ENCODE measurements around the gene CNTN1. TPM values are rescaled to one million over a fixed set of nuclear protein-coding genes. Genes with fewer than 3 reads are reported as not detected.

CNTN1 gene
- total RNA-seq, 4 donors from 2014 or later = 44.2 to 65.6 (median 57.6) TPM

GRCh38 chr12:41055875-41056577, 363.8 kb downstream of the CNTN1 start:
- Histone ChIP-seq H3K4me1 (peaks cover 0 to 10% (median 6%) of the 10 kb centered on the region in 4 donors), H3K4me3 (no peak overlapping the region), H3K9me3 (no peaks in the 10 kb centered on the region), H3K27me3 (no peaks in the 10 kb centered on the region), H3K36me3 (no peaks in the 10 kb centered on the region), H3K27ac (replicated peaks in 1 of 4) (no peak overlapping the region)
- intact Hi-C loops (cut with DNase I) = no loop called here
- 67% methylated on average over 3 of the region's 3 CpGs for WGBS
- DNase-seq (ENCODE audit: extremely low spot score) = no peak
- no peak for TF ChIP-seq POLR2A (IDR thresholded peaks at IDR 0.05; ENCODE audit: low read depth)
- TF ChIP-seq, protein P1, sequence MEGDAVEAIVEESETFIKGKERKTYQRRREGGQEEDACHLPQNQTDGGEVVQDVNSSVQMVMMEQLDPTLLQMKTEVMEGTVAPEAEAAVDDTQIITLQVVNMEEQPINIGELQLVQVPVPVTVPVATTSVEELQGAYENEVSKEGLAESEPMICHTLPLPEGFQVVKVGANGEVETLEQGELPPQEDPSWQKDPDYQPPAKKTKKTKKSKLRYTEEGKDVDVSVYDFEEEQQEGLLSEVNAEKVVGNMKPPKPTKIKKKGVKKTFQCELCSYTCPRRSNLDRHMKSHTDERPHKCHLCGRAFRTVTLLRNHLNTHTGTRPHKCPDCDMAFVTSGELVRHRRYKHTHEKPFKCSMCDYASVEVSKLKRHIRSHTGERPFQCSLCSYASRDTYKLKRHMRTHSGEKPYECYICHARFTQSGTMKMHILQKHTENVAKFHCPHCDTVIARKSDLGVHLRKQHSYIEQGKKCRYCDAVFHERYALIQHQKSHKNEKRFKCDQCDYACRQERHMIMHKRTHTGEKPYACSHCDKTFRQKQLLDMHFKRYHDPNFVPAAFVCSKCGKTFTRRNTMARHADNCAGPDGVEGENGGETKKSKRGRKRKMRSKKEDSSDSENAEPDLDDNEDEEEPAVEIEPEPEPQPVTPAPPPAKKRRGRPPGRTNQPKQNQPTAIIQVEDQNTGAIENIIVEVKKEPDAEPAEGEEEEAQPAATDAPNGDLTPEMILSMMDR (IDR thresholded peaks at IDR 0.05) = no peak
- no peak for TF ChIP-seq POLR2AphosphoS5 (IDR thresholded peaks at IDR 0.05)
- no peak for TF ChIP-seq EP300 (IDR thresholded peaks at IDR 0.05)

- Histone ChIP-seq H3K9me3 (no peaks in the 10 kb centered on the region), H3K36me3 (no peaks in the 10 kb centered on the region), H3K4me3 (no peak overlapping the region), H3K4me1 (peaks cover 0 to 10% (median 6%) of the 10 kb centered on the region in 4 donors), H3K27ac (replicated peaks in 1 of 4) (no peak overlapping the region), H3K27me3 (no peaks in the 10 kb centered on the region)
- DNase-seq (ENCODE audit: extremely low spot score) = no peak
- intact Hi-C loops (cut with DNase I) = no loop called here
- TF ChIP-seq EP300 (IDR thresholded peaks at IDR 0.05) (no peak), POLR2A (IDR thresholded peaks at IDR 0.05; ENCODE audit: low read depth) (no peak)
- TF ChIP-seq, protein P1 (IDR thresholded peaks at IDR 0.05) = no peak
Observed at GRCh38 chr12:41058266-41058665, 366.0 kb downstream of the CNTN1 start.

- TF ChIP-seq EP300 (IDR thresholded peaks at IDR 0.05) = no peak
- TF ChIP-seq, protein P1 (IDR thresholded peaks at IDR 0.05) = no peak
- Histone ChIP-seq H3K9me3 (no peaks in the 10 kb centered on the region), H3K36me3 (no peaks in the 10 kb centered on the region), H3K27me3 (no peaks in the 10 kb centered on the region), H3K4me1 (peaks cover 0 to 3% (median 2%) of the 10 kb centered on the region in 4 donors), H3K27ac (replicated peaks in 1 of 4) (no peak overlapping the region), H3K4me3 (no peak overlapping the region)
- intact Hi-C loops (cut with DNase I) = no loop called here
- no peak for DNase-seq (ENCODE audit: extremely low spot score)
- WGBS = 84% methylated on average over 2 of the region's 2 CpGs
Observed at GRCh38 chr12:41061192-41061591, 369.0 kb downstream of the CNTN1 start.

DNA sequence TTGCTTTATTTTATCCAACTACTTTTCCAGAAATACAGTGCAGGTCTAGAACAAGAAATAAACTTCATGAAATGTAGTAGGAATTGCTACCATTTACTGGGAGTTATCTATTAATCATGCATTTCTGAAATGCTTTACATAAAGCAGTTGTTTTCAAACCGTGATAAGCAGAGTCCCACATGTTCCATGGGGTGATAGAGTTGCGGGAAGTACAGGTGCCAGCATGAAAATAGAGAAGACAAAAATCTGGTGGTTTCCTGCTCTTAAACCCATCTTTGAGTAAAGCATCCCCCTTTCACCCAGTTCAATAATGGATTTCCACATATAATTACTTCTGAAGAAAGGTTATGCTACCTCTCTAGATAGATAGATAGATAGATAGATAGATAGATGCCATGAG, 372.2 kb downstream of the CNTN1 start:
- DNase-seq (ENCODE audit: extremely low spot score) = no peak
- WGBS = 90% methylated on average over 2 of the region's 2 CpGs
- TF ChIP-seq POLR2A (IDR thresholded peaks at IDR 0.05; ENCODE audit: low read depth) (no peak), POLR2AphosphoS5 (IDR thresholded peaks at IDR 0.05) (no peak), EP300 (IDR thresholded peaks at IDR 0.05) (no peak)
- TF ChIP-seq, protein P1 (IDR thresholded peaks at IDR 0.05) = no peak
- Histone ChIP-seq H3K27ac (replicated peaks in 1 of 4) (no peak overlapping the region), H3K4me3 (no peak overlapping the region), H3K36me3 (no peaks in the 10 kb centered on the region), H3K4me1 (no peaks in the 10 kb centered on the region), H3K9me3 (no peaks in the 10 kb centered on the region), H3K27me3 (no peaks in the 10 kb centered on the region)
- intact Hi-C loops (cut with DNase I) = no loop called here
